ENCODE data around the gene CDH23.

GRCh38 chr10:71844695-71845094, 448.0 kb downstream of the CDH23 start:
- TF ChIP-seq, protein P1, sequence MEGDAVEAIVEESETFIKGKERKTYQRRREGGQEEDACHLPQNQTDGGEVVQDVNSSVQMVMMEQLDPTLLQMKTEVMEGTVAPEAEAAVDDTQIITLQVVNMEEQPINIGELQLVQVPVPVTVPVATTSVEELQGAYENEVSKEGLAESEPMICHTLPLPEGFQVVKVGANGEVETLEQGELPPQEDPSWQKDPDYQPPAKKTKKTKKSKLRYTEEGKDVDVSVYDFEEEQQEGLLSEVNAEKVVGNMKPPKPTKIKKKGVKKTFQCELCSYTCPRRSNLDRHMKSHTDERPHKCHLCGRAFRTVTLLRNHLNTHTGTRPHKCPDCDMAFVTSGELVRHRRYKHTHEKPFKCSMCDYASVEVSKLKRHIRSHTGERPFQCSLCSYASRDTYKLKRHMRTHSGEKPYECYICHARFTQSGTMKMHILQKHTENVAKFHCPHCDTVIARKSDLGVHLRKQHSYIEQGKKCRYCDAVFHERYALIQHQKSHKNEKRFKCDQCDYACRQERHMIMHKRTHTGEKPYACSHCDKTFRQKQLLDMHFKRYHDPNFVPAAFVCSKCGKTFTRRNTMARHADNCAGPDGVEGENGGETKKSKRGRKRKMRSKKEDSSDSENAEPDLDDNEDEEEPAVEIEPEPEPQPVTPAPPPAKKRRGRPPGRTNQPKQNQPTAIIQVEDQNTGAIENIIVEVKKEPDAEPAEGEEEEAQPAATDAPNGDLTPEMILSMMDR (IDR thresholded peaks at IDR 0.05), result no peak
- TF ChIP-seq POLR2A (IDR thresholded peaks at IDR 0.05), result no peak
- no peak for TF ChIP-seq EP300 (IDR thresholded peaks at IDR 0.05)
